Sigmoid colon (tissue), 3 donors: ENCODE measurements around the gene SPEN.
"Not testable (repeated sequence)": the region's sequence is repeated elsewhere in the genome, so short reads cannot be mapped to it uniquely, and the experiment has no call there.

Source experiments
- POLR2A ChIP-seq, 2 donors: fragments of 450-650 bp; IDR thresholded peaks; one replicate each; pipeline ENCODE4 v1.6.1; 2016; ENCODE audit warnings: antibody characterized with exemption in 2 of 2, mild to moderate bottlenecking in 2 of 2, moderate library complexity in 2 of 2
- TF ChIP-seq, protein P1 (sequence below), 4 experiments: fragments of 450-650 bp in 3 of 4; fragments of 200-600 bp in 1 of 4; IDR thresholded peaks; one replicate each; pipeline ENCODE4 v1.5.1; 2016 to 2019; ENCODE audit warnings: antibody characterized with exemption in 4 of 4, mild to moderate bottlenecking in 3 of 4, moderate library complexity in 2 of 4

DNA sequence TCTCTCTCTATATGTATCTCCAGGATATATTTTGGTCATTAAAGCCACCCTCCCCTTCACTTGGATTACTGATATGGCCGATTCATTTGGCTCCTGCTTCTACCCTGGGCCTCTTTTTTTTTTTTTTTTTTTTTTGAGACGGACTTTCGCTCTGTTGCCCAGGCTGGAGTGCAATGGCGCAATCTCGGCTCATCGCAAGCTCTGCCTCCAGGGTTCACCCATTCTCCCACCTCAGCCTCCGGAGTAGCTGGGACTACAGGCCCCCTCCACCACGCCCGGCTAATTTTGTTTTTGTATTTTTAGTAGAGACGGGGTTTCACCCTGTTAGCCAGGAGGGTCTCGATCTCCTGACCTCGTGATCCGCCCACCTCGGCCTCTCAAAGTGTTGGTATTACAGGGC, 18.6 kb upstream of the SPEN start:
- TF ChIP-seq, protein P1, sequence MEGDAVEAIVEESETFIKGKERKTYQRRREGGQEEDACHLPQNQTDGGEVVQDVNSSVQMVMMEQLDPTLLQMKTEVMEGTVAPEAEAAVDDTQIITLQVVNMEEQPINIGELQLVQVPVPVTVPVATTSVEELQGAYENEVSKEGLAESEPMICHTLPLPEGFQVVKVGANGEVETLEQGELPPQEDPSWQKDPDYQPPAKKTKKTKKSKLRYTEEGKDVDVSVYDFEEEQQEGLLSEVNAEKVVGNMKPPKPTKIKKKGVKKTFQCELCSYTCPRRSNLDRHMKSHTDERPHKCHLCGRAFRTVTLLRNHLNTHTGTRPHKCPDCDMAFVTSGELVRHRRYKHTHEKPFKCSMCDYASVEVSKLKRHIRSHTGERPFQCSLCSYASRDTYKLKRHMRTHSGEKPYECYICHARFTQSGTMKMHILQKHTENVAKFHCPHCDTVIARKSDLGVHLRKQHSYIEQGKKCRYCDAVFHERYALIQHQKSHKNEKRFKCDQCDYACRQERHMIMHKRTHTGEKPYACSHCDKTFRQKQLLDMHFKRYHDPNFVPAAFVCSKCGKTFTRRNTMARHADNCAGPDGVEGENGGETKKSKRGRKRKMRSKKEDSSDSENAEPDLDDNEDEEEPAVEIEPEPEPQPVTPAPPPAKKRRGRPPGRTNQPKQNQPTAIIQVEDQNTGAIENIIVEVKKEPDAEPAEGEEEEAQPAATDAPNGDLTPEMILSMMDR (IDR thresholded peaks at IDR 0.05) = not testable (repeated sequence)
- TF ChIP-seq POLR2A (IDR thresholded peaks at IDR 0.05) = not testable (repeated sequence)
